Upper lobe of right lung (tissue), 1 donor: ENCODE data around the gene UBR1. TPM values are rescaled to one million over a fixed set of nuclear protein-coding genes. Genes with fewer than 3 reads are reported as not detected.

Experiments
- ATAC-seq: fragments of 200-7000 bp; cut with Tn5 transposase; one replicate; pipeline ENCODE4 v1.9.1; 2020; ENCODE audit warnings: mild to moderate bottlenecking, moderate library complexity
- DNase-seq: peaks from one replicate; pipeline ENCODE4 v3.0.0-alpha.2; 2020
- H3K27ac ChIP-seq: fragments of 200-600 bp; one replicate; pipeline ENCODE4 v1.8.0; 2022
- H3K27me3 ChIP-seq: fragments of 200-600 bp; one replicate; pipeline ENCODE4 v1.8.0; 2022; ENCODE audit warnings: mild to moderate bottlenecking
- H3K36me3 ChIP-seq: fragments of 200-600 bp; one replicate; pipeline ENCODE4 v1.8.0; 2022
- H3K4me1 ChIP-seq: fragments of 200-600 bp; one replicate; pipeline ENCODE4 v1.8.0; 2022
- H3K4me3 ChIP-seq: fragments of 200-600 bp; one replicate; pipeline ENCODE4 v1.8.0; 2022; ENCODE audit warnings: mild to moderate bottlenecking
- H3K9me3 ChIP-seq: fragments of 200-600 bp; one replicate; pipeline ENCODE4 v1.8.0; 2022
- CTCF ChIP-seq: fragments of 200-600 bp; IDR thresholded peaks from one replicate; pipeline ENCODE4 v1.8.0; 2022; ENCODE audit warnings: antibody characterized with exemption
- intact Hi-C: fragments of 100-400 bp; cut with DNase I; formaldehyde crosslinking; loops from one replicate; pipeline ENCODE4 v1.11.0; 2022
- long read RNA-seq: library from polyadenylated mRNA; unstranded; transcript quantifications from one replicate; pipeline ENCODE4 v2.0.0, GENCODE V29; 2021
- total RNA-seq: library from RNA; stranded (reverse); fragmentation: NEBNext Ultra II Directional; extraction: Animal tissue kit (Norgen Biotek cat#: 25700); gene quantifications from one replicate; pipeline ENCODE4 v1.2.1, GENCODE V29; 2021
- donor health status: DM: no; HTN: yes; CAD: no; lungs with severe emphysema.

UBR1 gene
- 37.9 TPM for total RNA-seq
- long read RNA-seq, full-length matches to known transcripts: 1 of 20 reads
- long read RNA-seq, partial matches to known transcripts: 12 of 20 reads
- long read RNA-seq, other reads (novel, unspliced or antisense): 7 of 20 reads

GRCh38 chr15:43105778-43106485 is at the start of gene UBR1:
Gene UBR1, minus strand, starts transcription at chr15:43106038. Its CDS starts 16 bp downstream, at chr15:43106022.
- Histone ChIP-seq H3K4me1 (peaks cover 22% of the 10 kb centered on the region), H3K9me3 (no peaks in the 10 kb centered on the region), H3K27me3 (no peaks in the 10 kb centered on the region), H3K4me3 (peak within 1 kb of the TSS; percentile 90), H3K36me3 (peaks cover 5% of the 10 kb centered on the region), H3K27ac (peak within 1 kb of the TSS; percentile 93)
- intact Hi-C loops: no loop called here
- TF ChIP-seq CTCF: no peak
- ATAC-seq (peak; percentile 98), DNase-seq (peak; percentile 94)

GRCh38 chr15:43153269-43153668 is 47.4 kb upstream of the UBR1 start:
- no peaks in the 10 kb centered on the region for H3K4me1 ChIP-seq
- H3K27me3 ChIP-seq: no peaks in the 10 kb centered on the region
- no peak overlapping the region for H3K27ac ChIP-seq
- intact Hi-C loops: no loop called here
- no peak for TF ChIP-seq CTCF
- H3K4me3 ChIP-seq: no peak overlapping the region
- no peaks in the 10 kb centered on the region for H3K9me3 ChIP-seq
- DNase-seq (no peak), ATAC-seq (no peak)
- H3K36me3 ChIP-seq: peaks cover 95% of the 10 kb centered on the region

- Histone ChIP-seq H3K27me3 (no peaks in the 10 kb centered on the region), H3K27ac (no peak overlapping the region), H3K4me1 (no peaks in the 10 kb centered on the region), H3K4me3 (no peak overlapping the region), H3K36me3 (peaks cover 98% of the 10 kb centered on the region), H3K9me3 (no peaks in the 10 kb centered on the region)
- DNase-seq (no peak), ATAC-seq (no peak)
- no peak for TF ChIP-seq CTCF
- intact Hi-C loops: no loop called here
Observed at GRCh38 chr15:43151688-43152087, 45.9 kb upstream of the UBR1 start.

- Histone ChIP-seq H3K9me3 (no peaks in the 10 kb centered on the region), H3K27ac (no peak overlapping the region), H3K27me3 (no peaks in the 10 kb centered on the region), H3K4me1 (no peaks in the 10 kb centered on the region), H3K36me3 (peaks cover 98% of the 10 kb centered on the region), H3K4me3 (no peak overlapping the region)
- DNase-seq (no peak), ATAC-seq (no peak)
- intact Hi-C loops: no loop called here
- no peak for TF ChIP-seq CTCF
Observed at GRCh38 chr15:43150191-43150929, 44.5 kb upstream of the UBR1 start.

- Histone ChIP-seq H3K36me3 (peaks cover 60% of the 10 kb centered on the region), H3K4me3 (no peak overlapping the region), H3K27me3 (no peaks in the 10 kb centered on the region), H3K27ac (no peak overlapping the region), H3K9me3 (no peaks in the 10 kb centered on the region), H3K4me1 (peaks cover 5% of the 10 kb centered on the region)
- ATAC-seq (no peak), DNase-seq (no peak)
- intact Hi-C loops: no loop called here
- no peak for TF ChIP-seq CTCF
Observed at GRCh38 chr15:43146184-43146583, 40.3 kb upstream of the UBR1 start.
